GM11168 (cell line): Measurements from ENCODE around the gene CHI3L2.

Experiments
- in situ Hi-C: fragments of 300-500 bp; cut with MboI; formaldehyde crosslinking; loops from one replicate; pipeline ENCODE4 v1.12.0; 2022; ENCODE audit warnings: low sequenced_read_pairs; ENCODE audit not compliant: unreplicated experiment

The CHI3L2 gene

GRCh38 chr1:111218701-111219556, 8.6 kb upstream of the CHI3L2 start:
- in situ Hi-C loops = no loop called here

DNA sequence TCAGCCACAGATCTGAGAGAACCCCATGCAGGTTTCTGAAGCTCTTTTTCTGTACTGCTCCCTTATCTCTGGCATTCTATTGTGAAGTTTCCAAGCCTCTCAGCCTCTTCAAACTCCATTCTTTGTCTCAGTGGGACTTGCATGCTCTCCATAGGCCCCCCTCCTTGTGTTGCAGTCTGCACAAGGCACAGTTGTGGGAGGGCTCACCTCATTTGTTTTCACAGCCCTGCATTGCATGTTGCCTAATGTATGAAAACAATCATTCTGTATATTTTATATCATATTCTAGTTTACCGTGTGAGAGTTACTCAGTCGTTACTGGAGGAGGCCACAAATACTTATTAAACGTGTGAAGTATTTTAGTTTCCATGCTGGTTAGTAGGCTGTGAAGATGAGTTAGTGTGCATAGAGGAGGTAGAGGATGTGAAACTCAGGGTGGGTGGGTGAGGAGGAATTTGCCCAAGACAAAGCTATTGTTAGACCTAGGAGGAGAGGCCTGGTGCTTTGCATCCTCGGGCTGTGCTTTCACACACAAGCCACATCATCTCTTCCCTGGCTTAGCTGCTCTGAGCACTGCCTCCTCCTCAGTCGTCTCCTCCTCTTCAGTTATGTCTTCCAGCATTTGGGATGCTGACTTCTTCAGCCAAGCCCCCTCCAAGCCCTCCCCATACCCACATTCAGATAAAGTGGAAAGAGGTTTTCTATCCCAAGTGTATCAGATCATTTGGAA, 7.8 kb upstream of the CHI3L2 start:
- in situ Hi-C loops = loop anchor here (5.0 kb wide), 2 partner anchors 77 to 178 kb away; partner anchors contain the start of genes CEPT1 and DRAM2

DNA sequence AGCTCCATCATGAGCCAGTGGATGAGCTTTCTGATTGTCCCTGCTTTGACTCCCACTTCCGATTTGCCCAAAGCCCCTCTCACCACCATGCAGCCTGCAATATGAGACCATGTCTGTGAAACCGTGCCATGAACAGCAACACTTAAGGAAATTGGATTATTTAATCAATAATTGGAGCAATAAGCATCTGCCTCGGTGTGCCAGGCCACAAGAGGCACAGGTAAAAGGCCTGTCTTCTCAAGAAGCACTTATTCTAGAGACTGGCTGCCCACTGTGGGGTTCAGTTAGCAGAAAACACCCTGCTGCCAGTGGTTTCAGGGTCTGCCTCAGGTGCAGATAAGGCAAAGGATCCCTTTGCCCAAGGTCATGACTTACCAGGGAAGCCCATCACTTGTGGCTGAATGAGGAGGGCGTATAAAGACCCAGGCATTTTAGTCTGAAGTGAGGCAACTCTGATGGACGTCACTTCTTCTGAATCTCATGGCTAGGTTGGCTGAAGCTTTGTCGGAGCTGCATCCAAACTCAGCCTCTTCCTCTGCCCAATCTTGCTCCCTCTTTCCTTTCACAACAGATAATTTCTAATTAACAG, 7.1 kb upstream of the CHI3L2 start:
- in situ Hi-C loops = loop anchor here (5.0 kb wide), 2 partner anchors 78 to 177 kb away; partner anchors contain the start of genes CEPT1 and DRAM2

GRCh38 chr1:111221276-111221632, 6.3 kb upstream of the CHI3L2 start:
- in situ Hi-C loops = loop anchor here (5.0 kb wide), 2 partner anchors 79 to 176 kb away; partner anchors contain the start of genes CEPT1 and DRAM2

GRCh38 chr1:111221633-111222291, 5.8 kb upstream of the CHI3L2 start:
- in situ Hi-C loops = loop anchor here (5.0 kb wide), 2 partner anchors 79 to 176 kb away; partner anchors contain the start of genes CEPT1 and DRAM2

DNA sequence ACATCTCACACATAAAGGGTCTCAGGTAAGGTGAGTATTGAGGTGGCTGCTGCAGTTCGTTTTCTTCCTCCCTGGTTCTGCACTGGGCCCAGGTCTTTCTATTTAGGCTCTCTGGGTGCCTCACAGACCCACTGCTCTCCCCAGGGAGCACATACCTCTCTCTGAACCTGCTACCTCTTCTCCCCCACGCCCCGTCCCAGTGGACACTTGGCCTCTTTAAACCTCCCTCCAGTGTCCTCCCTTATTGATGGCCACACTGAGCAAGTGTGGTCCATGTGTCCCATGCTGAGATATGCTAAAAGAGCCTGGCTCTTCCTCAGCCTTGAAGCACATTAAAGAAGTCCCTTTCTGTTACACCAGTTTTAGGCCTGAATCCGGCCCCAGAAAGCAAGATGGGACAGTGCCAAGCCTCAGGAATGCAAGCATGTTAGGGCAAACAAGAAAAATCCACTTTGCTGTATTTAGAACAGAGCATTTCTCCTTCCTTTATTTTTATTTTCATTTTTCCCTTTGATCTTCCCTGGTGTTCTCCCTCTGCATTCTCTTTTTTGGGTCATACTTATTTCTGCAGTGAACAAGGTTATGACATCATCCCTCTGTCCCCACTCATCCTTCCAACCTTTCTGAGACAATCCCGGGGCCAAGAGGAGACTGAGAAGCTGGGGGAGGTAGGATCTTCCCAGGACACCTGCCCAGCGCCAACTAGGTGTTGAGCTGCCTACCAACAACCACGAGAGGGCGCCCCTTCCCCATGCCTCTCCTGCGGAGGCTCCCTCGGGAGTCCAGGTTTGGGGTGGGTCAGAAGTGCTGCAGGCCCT, 5.0 kb upstream of the CHI3L2 start:
- in situ Hi-C loops = loop anchor here (5.0 kb wide), 2 partner anchors 80 to 175 kb away; partner anchors contain the start of genes CEPT1 and DRAM2

GRCh38 chr1:111223126-111223685, 4.3 kb upstream of the CHI3L2 start:
- in situ Hi-C loops = loop anchor here (5.0 kb wide), 2 partner anchors 81 to 174 kb away; partner anchors contain the start of genes CEPT1 and DRAM2

GRCh38 chr1:111225091-111225490, 2.4 kb upstream of the CHI3L2 start:
- in situ Hi-C loops = loop anchor here (5.0 to 25.0 kb wide), 2 partner anchors 92 to 537 kb away; partner anchors contain the start of gene DDX20

DNA sequence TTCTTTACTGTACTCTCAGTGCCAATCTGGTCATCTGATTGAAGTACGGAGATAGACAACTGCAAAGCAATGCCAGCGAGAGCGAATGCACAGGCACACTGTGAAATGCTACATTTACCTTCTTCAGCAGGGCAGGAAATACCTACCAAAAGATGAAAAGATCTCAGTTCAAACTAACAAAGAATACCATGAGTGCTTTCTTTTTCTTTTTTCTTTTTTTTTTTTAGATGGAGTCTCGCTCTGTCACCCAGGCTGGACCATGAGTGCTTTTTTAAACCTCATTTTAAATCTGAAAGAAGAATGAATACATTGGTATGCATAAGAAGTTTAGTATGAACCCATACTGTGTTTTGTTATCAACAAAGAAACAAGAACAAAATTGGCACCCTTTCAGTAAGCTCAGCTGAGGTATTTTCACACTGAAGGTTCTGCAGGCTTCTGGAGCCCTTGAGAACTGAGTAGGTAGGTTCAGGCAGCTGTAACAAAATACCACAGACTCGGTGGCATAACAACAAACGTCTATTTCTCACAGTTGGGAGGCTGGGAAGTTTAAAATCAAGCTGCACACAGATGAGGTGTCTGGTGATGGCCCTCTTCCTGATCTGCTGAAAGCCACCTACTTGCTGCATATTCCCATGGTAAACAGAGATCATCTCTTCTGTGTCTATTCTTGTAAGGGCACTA, 1.7 kb upstream of the CHI3L2 start:
- in situ Hi-C loops = loop anchor here (5.0 to 25.0 kb wide), 2 partner anchors 91 to 536 kb away; partner anchors contain the start of gene DDX20

DNA sequence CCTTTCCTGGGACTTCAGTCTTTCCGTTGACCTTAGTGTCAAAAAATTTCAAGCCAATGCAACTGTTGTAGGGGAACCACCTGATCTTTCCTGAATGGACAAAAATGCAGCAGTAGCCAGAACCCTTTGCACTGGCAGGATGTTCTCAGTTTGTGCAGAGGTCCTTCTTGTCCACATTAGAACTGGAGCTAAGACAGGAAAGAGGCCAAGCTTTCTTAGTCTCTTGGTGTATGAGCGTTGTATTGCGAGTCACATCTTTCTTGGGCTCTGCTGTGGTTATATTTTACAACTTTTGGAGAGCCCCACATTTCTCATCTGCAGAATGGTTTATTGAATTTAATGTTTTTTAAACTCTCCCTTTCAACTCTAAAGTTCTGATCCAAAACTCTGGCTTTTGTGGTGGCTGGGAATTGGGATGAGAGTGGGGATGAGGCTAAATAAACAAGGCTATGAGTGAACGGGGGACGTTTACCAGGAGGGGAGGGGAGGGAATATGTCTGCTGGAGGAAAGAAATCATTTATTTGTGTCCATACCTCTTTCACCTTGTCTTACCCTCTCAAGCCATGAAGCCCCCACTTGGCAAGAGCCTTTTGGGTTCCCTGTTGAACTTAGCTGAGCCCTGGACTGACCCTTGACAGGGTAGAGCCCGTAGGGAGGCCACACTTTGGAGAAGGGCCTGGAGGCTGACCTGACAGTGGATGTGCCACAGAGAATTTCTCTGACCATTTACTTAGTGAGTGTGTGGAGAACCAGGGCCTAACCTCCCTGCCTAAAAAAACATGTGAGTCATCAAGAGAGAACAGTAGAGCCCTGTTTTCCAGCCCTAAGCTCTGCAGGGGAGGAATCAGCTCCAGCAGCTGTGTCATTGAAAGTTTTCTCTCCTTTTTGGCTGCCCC, 586 bp downstream of the CHI3L2 start:
- in situ Hi-C loops = loop anchor here (5.0 to 25.0 kb wide), 2 partner anchors 89 to 534 kb away; partner anchors contain the start of gene DDX20

DNA sequence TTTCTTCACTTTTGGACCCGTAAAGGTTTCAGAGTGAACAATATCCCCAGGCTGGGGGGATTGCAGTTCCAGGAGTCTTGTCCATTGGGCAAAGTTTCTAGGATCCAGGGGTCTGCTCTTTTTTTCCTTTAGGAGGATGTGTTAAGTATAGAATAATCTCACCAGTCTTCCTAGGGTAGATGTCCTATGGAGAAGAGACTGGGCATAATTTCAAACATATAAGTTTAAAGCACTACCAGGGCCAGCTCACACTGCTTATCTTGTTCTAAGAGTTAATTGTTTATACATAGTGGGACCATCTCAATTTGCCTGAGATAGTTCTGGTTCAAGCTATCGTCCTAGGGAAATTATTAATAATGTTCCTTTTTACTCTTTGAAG, 1.2 kb downstream of the CHI3L2 start:
- in situ Hi-C loops = loop anchor here (5.0 to 25.0 kb wide), 2 partner anchors 89 to 534 kb away; partner anchors contain the start of gene DDX20

GRCh38 chr1:111232134-111232533, 4.6 kb downstream of the CHI3L2 start:
- in situ Hi-C loops = loop anchor here (25.0 kb wide), 1 partner anchor 530 kb away; the partner anchor contains the start of gene DDX20

GRCh38 chr1:111234258-111234657, 6.7 kb downstream of the CHI3L2 start:
- in situ Hi-C loops = loop anchor here (25.0 kb wide), 1 partner anchor 528 kb away; the partner anchor contains the start of gene DDX20

GRCh38 chr1:111234866-111235265, 7.4 kb downstream of the CHI3L2 start:
- in situ Hi-C loops = loop anchor here (25.0 kb wide), 1 partner anchor 527 kb away; the partner anchor contains the start of gene DDX20

- in situ Hi-C loops = loop anchor here (25.0 kb wide), 1 partner anchor 526 kb away; the partner anchor contains the start of gene DDX20
Measured at GRCh38 chr1:111236379-111236778, 8.9 kb downstream of the CHI3L2 start.

DNA sequence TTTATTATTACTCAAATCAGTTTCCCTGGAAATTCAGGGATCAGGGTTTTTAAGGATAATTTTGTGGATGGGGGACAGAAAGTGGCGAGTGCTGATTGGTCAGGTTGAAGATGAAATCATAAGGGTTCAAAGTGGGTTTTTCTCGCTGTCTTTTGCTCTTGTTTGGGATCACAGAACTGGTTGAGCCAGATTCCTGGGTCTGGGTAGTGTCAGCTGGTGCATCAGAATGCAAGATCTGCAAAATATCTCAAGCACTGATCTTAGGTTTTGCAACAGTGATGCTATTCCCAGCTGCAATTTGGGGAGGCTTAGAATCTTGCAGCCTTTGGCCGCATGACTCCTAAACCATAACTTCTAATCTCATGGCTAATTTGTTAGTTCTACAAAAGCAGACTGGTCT, 9.3 kb downstream of the CHI3L2 start:
- in situ Hi-C loops = loop anchor here (25.0 kb wide), 1 partner anchor 525 kb away; the partner anchor contains the start of gene DDX20
